ENCODE data around the gene PCDHB12. TPM values are rescaled to one million over a fixed set of nuclear protein-coding genes. Genes with fewer than 3 reads are reported as not detected.
"Not testable (repeated sequence)": the region's sequence is repeated elsewhere in the genome, so short reads cannot be mapped to it uniquely, and the experiment has no call there.

PCDHB12 gene
- total RNA-seq, 1 donor from 2014 or later = not detected

DNA sequence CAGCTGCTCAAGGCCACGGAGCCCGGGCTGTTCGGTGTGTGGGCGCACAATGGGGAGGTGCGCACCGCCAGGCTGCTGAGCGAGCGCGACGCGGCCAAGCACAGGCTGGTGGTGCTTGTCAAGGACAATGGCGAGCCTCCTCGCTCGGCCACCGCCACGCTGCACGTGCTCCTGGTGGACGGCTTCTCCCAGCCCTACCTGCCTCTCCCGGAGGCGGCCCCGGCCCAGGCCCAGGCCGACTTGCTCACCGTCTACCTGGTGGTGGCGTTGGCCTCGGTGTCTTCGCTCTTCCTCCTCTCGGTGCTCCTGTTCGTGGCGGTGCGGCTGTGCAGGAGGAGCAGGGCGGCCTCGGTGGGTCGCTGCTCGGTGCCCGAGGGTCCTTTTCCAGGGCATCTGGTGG is 19.4 kb upstream of the PCDHB12 start:
- H3K27me3 Mint-ChIP-seq = not testable (repeated sequence)

DNA sequence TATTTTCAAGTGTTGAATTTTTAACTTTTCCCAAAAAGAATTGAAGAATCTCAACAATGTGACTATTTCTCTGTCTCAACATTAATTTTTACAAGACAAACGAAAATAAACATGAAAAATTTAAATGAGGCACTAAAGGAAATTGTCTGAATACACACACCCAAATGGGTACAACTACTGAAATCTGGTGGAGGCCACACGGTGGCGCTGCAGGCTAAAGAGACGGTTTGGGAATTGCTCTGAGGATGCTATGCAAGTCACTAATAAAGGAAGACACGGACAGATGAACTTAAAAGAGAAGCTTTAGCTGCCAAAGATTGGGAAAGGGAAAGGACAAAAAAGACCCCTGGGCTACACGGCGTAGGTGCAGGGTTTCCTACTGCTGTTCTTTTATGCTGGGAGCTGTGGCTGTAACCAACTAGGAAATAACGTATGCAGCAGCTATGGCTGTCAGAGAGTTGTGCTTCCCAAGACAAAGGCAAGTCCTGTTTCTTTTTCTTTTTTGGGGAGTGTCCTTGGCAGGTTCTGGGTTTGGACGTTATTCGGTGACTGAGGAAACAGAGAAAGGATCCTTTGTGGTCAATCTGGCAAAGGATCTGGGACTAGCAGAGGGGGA is 16.3 kb upstream of the PCDHB12 start, which contains the start of gene PCDHB10:
PCDHB10 (plus strand) TSS at position 244 of the 616 bp plus-strand sequence; CDS start at position 444, 200 bp downstream.
- Mint-ChIP-seq H3K4me1 (no peaks in the 10 kb centered on the region), H3K9me3 (peaks cover 22% of the 10 kb centered on the region), H3K4me3 (no peak within 1 kb of the TSS), H3K27me3 (peaks cover 2% of the 10 kb centered on the region), H3K36me3 (ENCODE audit: low read depth) (peaks cover 4% of the 10 kb centered on the region), H3K27ac (no peak within 1 kb of the TSS)
- intact Hi-C loops (cut with micrococcal nuclease) = loop anchor here (10.0 kb wide), 1 partner anchor 363 kb away; no protein-coding TSS in a partner anchor
- DNase-seq = peak; percentile 73

More for the DNA sequence above, 19.4 kb upstream of the PCDHB12 start:
- DNase-seq; H3K36me3 Mint-ChIP-seq (ENCODE audit: low read depth); H3K4me1 Mint-ChIP-seq; H3K4me3 Mint-ChIP-seq; H3K27ac Mint-ChIP-seq; intact Hi-C loops (cut with micrococcal nuclease): not testable (repeated sequence)
- peaks cover 23% of the 10 kb centered on the region for H3K9me3 Mint-ChIP-seq

DNA sequence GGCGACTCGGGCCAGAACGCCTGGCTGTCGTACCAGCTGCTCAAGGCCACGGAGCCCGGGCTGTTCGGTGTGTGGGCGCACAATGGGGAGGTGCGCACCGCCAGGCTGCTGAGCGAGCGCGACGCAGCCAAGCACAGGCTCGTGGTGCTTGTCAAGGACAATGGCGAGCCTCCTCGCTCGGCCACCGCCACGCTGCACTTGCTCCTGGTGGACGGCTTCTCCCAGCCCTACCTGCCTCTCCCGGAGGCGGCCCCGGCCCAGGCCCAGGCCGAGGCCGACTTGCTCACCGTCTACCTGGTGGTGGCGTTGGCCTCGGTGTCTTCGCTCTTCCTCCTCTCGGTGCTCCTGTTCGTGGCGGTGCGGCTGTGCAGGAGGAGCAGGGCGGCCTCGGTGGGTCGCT is 14.2 kb upstream of the PCDHB12 start:
- not testable (repeated sequence) for H3K27me3 Mint-ChIP-seq; H3K4me1 Mint-ChIP-seq; H3K36me3 Mint-ChIP-seq (ENCODE audit: low read depth); H3K27ac Mint-ChIP-seq; DNase-seq; H3K4me3 Mint-ChIP-seq
- intact Hi-C loops (cut with micrococcal nuclease) = loop anchor here (10.0 kb wide), 1 partner anchor 360 kb away; no protein-coding TSS in a partner anchor
- H3K9me3 Mint-ChIP-seq = peaks cover 21% of the 10 kb centered on the region

DNA sequence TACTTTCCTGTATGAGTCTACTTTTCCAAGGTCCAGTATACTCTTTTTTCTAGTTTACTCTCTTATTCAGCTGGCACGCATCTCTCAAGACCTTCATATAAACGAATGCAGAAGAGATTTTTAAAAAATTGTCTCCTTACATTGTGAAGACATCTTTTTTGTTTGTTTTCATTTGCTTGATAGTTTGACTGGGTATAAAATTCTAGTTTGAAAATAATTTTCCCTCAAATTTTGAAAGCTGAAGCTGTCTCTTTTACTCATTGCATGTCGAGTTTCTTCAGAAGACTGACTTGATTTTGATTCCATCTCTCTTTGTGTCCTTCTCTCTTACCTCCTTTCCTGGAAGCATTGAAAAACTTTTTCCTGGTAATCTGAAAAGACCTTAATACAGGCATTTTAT is 12.2 kb upstream of the PCDHB12 start:
- Mint-ChIP-seq H3K36me3 (ENCODE audit: low read depth) (no peaks in the 10 kb centered on the region), H3K27me3 (peaks cover 2% of the 10 kb centered on the region), H3K27ac (no peak overlapping the region), H3K4me3 (no peak overlapping the region), H3K9me3 (peaks cover 23% of the 10 kb centered on the region), H3K4me1 (no peaks in the 10 kb centered on the region)
- intact Hi-C loops (cut with micrococcal nuclease) = loop anchor here (10.0 kb wide), 1 partner anchor 358 kb away; no protein-coding TSS in a partner anchor
- DNase-seq = no peak

DNA sequence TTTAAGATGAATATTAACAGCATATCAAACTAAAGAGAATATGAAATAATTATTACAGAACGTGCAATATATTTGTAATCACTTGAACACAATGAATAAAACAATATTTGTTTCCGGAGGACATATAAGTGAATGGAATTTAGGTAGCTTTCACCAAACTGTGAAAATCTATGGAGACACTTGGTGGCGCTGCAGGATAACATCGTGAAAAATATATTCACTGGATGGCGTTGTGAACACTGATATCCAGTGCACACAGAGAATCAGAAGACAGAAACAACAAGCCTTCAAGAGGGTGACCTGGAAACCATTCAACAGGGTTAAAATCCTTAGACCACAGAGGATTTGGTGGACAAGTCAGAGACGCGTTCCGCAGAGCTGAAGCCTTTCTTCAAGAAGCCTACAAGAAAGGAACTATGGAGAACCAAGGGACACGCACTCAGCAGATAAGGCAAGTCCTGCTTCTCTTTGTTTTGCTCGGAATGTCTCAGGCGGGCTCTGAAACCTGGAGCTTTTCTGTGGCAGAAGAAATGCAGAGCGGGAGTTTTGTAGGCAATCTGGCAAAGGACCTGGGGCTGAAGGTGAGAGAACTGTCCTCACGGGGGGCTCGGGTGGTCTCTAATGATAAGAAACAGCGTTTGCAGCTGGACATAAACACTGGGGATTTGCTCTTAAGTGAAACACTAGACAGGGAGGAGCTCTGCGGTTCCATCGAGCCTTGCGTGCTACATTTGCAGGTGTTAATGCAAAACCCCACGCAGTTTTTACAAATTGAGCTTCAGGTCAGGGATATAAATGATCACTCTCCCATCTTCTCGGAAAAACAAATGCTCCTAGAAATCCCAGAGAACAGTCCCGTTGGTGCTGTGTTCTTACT is 8.9 kb upstream of the PCDHB12 start, which contains the start of gene PCDHB11:
PCDHB11 (plus strand) TSS at position 269 of the 877 bp plus-strand sequence; CDS start at position 417, 148 bp downstream.
- H3K4me1 Mint-ChIP-seq = no peaks in the 10 kb centered on the region
- no peaks in the 10 kb centered on the region for H3K36me3 Mint-ChIP-seq (ENCODE audit: low read depth)
- no peak within 1 kb of the TSS for H3K4me3 Mint-ChIP-seq
- no peak within 1 kb of the TSS for H3K27ac Mint-ChIP-seq
- DNase-seq = no peak
- intact Hi-C loops (cut with micrococcal nuclease) = loop anchor here (10.0 kb wide), 1 partner anchor 355 kb away; no protein-coding TSS in a partner anchor
- H3K9me3 Mint-ChIP-seq = peaks cover 22% of the 10 kb centered on the region
- H3K27me3 Mint-ChIP-seq = no peaks in the 10 kb centered on the region

DNA sequence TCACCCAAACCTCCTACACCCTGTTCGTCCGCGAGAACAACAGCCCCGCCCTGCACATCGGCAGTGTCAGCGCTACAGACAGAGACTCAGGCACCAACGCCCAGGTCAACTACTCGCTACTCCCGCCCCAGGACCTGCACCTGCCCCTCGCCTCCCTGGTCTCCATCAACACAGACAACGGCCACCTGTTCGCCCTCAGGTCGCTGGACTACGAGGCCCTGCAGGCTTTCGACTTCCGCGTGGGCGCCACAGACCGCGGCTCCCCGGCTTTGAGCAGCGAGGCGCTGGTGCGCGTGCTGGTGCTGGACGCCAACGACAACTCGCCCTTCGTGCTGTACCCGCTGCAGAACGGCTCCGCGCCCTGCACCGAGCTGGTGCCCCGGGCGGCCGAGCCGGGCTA is 7.4 kb upstream of the PCDHB12 start:
- DNase-seq; intact Hi-C loops (cut with micrococcal nuclease); H3K4me3 Mint-ChIP-seq; H3K27ac Mint-ChIP-seq; H3K4me1 Mint-ChIP-seq; H3K27me3 Mint-ChIP-seq; H3K36me3 Mint-ChIP-seq (ENCODE audit: low read depth): not testable (repeated sequence)
- peaks cover 22% of the 10 kb centered on the region for H3K9me3 Mint-ChIP-seq

DNA sequence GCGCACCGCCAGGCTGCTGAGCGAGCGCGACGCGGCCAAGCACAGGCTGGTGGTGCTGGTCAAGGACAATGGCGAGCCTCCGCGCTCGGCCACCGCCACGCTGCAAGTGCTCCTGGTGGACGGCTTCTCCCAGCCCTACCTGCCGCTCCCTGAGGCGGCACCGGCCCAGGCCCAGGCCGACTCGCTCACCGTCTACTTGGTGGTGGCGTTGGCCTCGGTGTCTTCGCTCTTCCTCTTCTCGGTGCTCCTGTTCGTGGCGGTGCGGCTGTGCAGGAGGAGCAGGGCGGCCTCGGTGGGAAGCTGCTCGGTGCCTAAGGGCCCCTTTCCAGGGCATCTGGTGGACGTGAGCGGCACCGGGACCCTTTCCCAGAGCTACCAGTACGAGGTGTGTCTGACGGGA is 6.9 kb upstream of the PCDHB12 start:
- DNase-seq; H3K36me3 Mint-ChIP-seq (ENCODE audit: low read depth); intact Hi-C loops (cut with micrococcal nuclease); H3K4me1 Mint-ChIP-seq; H3K27me3 Mint-ChIP-seq; H3K27ac Mint-ChIP-seq; H3K4me3 Mint-ChIP-seq: not testable (repeated sequence)
- H3K9me3 Mint-ChIP-seq = peaks cover 19% of the 10 kb centered on the region

DNA sequence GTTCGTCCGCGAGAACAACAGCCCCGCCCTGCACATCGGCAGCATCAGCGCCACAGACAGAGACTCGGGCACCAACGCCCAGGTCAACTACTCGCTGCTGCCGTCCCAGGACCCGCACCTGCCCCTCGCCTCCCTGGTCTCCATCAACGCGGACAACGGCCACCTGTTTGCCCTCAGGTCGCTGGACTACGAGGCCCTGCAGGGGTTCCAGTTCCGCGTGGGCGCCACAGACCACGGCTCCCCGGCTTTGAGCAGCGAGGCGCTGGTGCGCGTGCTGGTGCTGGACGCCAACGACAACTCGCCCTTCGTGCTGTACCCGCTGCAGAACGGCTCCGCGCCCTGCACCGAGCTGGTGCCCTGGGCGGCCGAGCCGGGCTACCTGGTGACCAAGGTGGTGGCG is 1.8 kb downstream of the PCDHB12 start:
- H3K27ac Mint-ChIP-seq; intact Hi-C loops (cut with micrococcal nuclease); H3K4me3 Mint-ChIP-seq; DNase-seq; H3K4me1 Mint-ChIP-seq; H3K27me3 Mint-ChIP-seq; H3K36me3 Mint-ChIP-seq (ENCODE audit: low read depth): not testable (repeated sequence)
- H3K9me3 Mint-ChIP-seq = peaks cover 16% of the 10 kb centered on the region

DNA sequence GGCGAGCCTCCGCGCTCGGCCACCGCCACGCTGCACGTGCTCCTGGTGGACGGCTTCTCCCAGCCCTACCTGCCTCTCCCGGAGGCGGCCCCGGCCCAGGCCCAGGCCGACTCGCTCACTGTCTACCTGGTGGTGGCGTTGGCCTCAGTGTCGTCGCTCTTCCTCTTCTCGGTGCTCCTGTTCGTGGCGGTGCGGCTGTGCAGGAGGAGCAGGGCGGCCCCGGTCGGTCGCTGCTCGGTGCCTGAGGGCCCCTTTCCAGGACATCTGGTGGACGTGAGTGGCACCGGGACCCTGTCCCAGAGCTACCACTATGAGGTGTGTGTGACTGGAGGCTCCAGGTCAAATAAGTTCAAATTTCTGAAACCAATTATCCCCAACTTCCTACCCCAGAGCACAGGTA is 2.3 kb downstream of the PCDHB12 start:
- DNase-seq; H3K4me1 Mint-ChIP-seq; H3K4me3 Mint-ChIP-seq; intact Hi-C loops (cut with micrococcal nuclease); H3K27ac Mint-ChIP-seq; H3K27me3 Mint-ChIP-seq; H3K36me3 Mint-ChIP-seq (ENCODE audit: low read depth): not testable (repeated sequence)
- H3K9me3 Mint-ChIP-seq = peaks cover 16% of the 10 kb centered on the region

DNA sequence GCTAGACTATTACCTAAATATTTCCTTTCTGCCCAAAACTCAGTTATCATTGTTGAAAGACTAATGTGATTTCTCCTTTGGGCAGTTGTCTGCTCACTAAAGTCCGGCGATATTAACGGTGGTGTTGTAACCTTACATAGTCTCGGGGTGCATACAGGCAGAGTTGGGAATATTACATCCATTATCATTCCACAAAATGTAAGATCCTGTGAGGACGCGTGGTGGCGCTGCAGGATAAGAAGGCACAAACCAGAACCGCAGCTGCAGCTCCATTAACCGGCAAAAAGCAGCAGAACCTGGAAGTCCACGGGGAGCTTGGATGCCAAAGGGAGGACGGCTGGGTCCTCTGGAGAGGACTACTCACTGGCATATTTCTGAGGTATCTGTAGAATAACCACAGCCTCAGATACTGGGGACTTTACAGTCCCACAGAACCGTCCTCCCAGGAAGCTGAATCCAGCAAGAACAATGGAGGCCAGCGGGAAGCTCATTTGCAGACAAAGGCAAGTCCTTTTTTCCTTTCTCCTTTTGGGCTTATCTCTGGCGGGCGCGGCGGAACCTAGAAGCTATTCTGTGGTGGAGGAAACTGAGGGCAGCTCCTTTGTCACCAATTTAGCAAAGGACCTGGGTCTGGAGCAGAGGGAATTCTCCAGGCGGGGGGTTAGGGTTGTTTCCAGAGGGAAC is 5.3 kb downstream of the PCDHB12 start, which contains the start of gene PCDHB13:
PCDHB13 (plus strand) TSS at position 264 of the 684 bp plus-strand sequence; CDS start at position 469, 205 bp downstream.
- H3K27ac Mint-ChIP-seq; H3K27me3 Mint-ChIP-seq; H3K36me3 Mint-ChIP-seq (ENCODE audit: low read depth); intact Hi-C loops (cut with micrococcal nuclease); H3K4me1 Mint-ChIP-seq; DNase-seq; H3K4me3 Mint-ChIP-seq: not testable (repeated sequence)
- peaks cover 20% of the 10 kb centered on the region for H3K9me3 Mint-ChIP-seq

DNA sequence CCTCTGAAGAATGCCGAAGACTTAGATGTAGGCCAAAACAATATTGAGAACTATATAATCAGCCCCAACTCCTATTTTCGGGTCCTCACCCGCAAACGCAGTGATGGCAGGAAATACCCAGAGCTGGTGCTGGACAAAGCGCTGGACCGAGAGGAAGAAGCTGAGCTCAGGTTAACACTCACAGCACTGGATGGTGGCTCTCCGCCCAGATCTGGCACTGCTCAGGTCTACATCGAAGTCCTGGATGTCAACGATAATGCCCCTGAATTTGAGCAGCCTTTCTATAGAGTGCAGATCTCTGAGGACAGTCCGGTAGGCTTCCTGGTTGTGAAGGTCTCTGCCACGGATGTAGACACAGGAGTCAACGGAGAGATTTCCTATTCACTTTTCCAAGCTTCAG is 6.1 kb downstream of the PCDHB12 start:
- H3K4me1 Mint-ChIP-seq; H3K27me3 Mint-ChIP-seq; H3K36me3 Mint-ChIP-seq (ENCODE audit: low read depth); intact Hi-C loops (cut with micrococcal nuclease); DNase-seq; H3K4me3 Mint-ChIP-seq; H3K27ac Mint-ChIP-seq: not testable (repeated sequence)
- peaks cover 23% of the 10 kb centered on the region for H3K9me3 Mint-ChIP-seq

DNA sequence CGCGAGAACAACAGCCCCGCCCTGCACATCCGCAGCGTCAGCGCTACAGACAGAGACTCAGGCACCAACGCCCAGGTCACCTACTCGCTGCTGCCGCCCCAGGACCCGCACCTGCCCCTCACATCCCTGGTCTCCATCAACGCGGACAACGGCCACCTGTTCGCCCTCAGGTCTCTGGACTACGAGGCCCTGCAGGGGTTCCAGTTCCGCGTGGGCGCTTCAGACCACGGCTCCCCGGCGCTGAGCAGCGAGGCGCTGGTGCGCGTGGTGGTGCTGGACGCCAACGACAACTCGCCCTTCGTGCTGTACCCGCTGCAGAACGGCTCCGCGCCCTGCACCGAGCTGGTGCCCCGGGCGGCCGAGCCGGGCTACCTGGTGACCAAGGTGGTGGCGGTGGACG is 7.0 kb downstream of the PCDHB12 start:
- H3K27me3 Mint-ChIP-seq; DNase-seq; H3K27ac Mint-ChIP-seq; intact Hi-C loops (cut with micrococcal nuclease); H3K4me1 Mint-ChIP-seq; H3K36me3 Mint-ChIP-seq (ENCODE audit: low read depth); H3K4me3 Mint-ChIP-seq: not testable (repeated sequence)
- peaks cover 25% of the 10 kb centered on the region for H3K9me3 Mint-ChIP-seq

DNA sequence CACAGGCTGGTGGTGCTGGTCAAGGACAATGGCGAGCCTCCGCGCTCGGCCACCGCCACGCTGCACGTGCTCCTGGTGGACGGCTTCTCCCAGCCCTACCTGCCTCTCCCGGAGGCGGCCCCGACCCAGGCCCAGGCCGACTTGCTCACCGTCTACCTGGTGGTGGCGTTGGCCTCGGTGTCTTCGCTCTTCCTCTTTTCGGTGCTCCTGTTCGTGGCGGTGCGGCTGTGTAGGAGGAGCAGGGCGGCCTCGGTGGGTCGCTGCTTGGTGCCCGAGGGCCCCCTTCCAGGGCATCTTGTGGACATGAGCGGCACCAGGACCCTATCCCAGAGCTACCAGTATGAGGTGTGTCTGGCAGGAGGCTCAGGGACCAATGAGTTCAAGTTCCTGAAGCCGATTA is 7.5 kb downstream of the PCDHB12 start:
- H3K4me3 Mint-ChIP-seq; DNase-seq; H3K27ac Mint-ChIP-seq; H3K36me3 Mint-ChIP-seq (ENCODE audit: low read depth); H3K4me1 Mint-ChIP-seq; H3K27me3 Mint-ChIP-seq; intact Hi-C loops (cut with micrococcal nuclease): not testable (repeated sequence)
- peaks cover 25% of the 10 kb centered on the region for H3K9me3 Mint-ChIP-seq
